ENCODE measurements around the gene UGGT1.

DNA sequence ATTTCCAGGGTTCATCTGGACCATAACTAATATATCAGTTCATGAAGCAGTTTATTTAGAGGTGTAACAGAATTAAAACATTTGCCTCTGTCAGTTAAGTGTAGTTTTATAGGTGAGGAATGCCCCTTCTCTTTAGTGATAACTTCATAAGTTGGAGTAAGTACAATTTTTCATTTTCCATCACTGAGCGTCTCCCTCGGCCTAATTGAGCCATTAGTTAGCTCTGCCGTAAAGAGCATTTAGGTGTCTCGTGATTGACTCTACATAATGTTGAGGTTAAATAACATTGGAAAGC, 88.4 kb downstream of the UGGT1 start:
- TF ChIP-seq, protein P1, sequence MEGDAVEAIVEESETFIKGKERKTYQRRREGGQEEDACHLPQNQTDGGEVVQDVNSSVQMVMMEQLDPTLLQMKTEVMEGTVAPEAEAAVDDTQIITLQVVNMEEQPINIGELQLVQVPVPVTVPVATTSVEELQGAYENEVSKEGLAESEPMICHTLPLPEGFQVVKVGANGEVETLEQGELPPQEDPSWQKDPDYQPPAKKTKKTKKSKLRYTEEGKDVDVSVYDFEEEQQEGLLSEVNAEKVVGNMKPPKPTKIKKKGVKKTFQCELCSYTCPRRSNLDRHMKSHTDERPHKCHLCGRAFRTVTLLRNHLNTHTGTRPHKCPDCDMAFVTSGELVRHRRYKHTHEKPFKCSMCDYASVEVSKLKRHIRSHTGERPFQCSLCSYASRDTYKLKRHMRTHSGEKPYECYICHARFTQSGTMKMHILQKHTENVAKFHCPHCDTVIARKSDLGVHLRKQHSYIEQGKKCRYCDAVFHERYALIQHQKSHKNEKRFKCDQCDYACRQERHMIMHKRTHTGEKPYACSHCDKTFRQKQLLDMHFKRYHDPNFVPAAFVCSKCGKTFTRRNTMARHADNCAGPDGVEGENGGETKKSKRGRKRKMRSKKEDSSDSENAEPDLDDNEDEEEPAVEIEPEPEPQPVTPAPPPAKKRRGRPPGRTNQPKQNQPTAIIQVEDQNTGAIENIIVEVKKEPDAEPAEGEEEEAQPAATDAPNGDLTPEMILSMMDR (optimal IDR thresholded peaks at IDR 0.05 in 1 of 3, IDR thresholded peaks at IDR 0.05 in 1 of 3, conservative IDR thresholded peaks at IDR 0.05 in 1 of 3; ENCODE audit: extremely low read depth in 1 of 3, insufficient read depth in 2 of 3, low read length in 3 of 3), result no peak
- no peak for TF ChIP-seq EZH2 (IDR thresholded peaks at IDR 0.05; ENCODE audit: low read length)

Measured in keratinocyte (primary cell).